ENCODE data around the gene MUC3A. TPM values are rescaled to one million over a fixed set of nuclear protein-coding genes. Genes with fewer than 3 reads are reported as not detected.

MUC3A gene
- total RNA-seq, 1 experiment from 2014 or later, result 29.2 TPM

GRCh38 chr7:100963386-100963785 is 14.1 kb downstream of the MUC3A start:
- Mint-ChIP-seq H3K27me3 (ENCODE audit: low read depth) (peaks cover 49% of the 10 kb centered on the region), H3K27ac (no peak overlapping the region), H3K9me3 (no peaks in the 10 kb centered on the region; a peak in 1 of 5 replicates), H3K36me3 (ENCODE audit: insufficient read depth in 1 of 3, low read depth in 3 of 3) (peaks cover 0 to 8% (median 0%) of the 10 kb centered on the region in 3 experiments; a peak in 2 of 7 replicates), H3K4me3 (peak overlapping the region in 1 of 2 experiments; percentile 55; a peak in 1 of 5 replicates), H3K4me1 (peaks cover 26 to 29% of the 10 kb centered on the region in 2 experiments)
- H3K79me2 ChIP-seq (ENCODE audit: insufficient read depth, low read length), result no peaks in the 10 kb centered on the region
- no peak for TF ChIP-seq CTCF (conservative IDR thresholded peaks at IDR 0.05)
- H3K56ac ChIP-seq (ENCODE audit: insufficient read length, low read depth, low read length), result no peak overlapping the region
- H4K91ac ChIP-seq (ENCODE audit: insufficient read length, low read depth, low read length), result no peak overlapping the region
- no peak overlapping the region for H2BK120ac ChIP-seq (ENCODE audit: low read depth, low read length, poor library complexity, severe bottlenecking)
- no peak overlapping the region for H3K18ac ChIP-seq (ENCODE audit: insufficient read length, low read depth, low read length)
- no peak overlapping the region for H2BK20ac ChIP-seq (ENCODE audit: low read depth, low read length, poor library complexity, severe bottlenecking)
- H3T11ph ChIP-seq (ENCODE audit: low read length), result no peak overlapping the region
- H2BK5ac ChIP-seq (ENCODE audit: insufficient read length, low read length), result no peak overlapping the region
- H2AFZ ChIP-seq (ENCODE audit: low read length), result no peak overlapping the region
- no peak overlapping the region for H3K23ac ChIP-seq (ENCODE audit: insufficient read length, low read depth, low read length)
- H2BK12ac ChIP-seq (ENCODE audit: insufficient read length, low read depth, low read length), result no peak overlapping the region
- no peak overlapping the region for H3K27ac ChIP-seq (ENCODE audit: insufficient read length, low read depth, low read length)
- DNase-seq, result no peak
- peaks cover 5% of the 10 kb centered on the region; the same call in 1 of the 2 replicates for H3K4me1 ChIP-seq (ENCODE audit: insufficient read depth, low read length)
- no peak overlapping the region for H3K4me2 ChIP-seq (ENCODE audit: insufficient read depth, insufficient read length, low read length)
- no peak overlapping the region for H2AK5ac ChIP-seq (ENCODE audit: insufficient read length, low read length)
- WGBS (ENCODE audit: extremely low coverage, insufficient read length, low lambda C conversion rate), result no CpG with 5 or more reads among the region's 12 CpGs
- no peak overlapping the region for H3K4ac ChIP-seq (ENCODE audit: low read depth, low read length)
- H3K79me1 ChIP-seq (ENCODE audit: insufficient read depth, low read depth, low read length, poor library complexity, severe bottlenecking), result no peaks in the 10 kb centered on the region
- H4K8ac ChIP-seq (replicated peaks; ENCODE audit: insufficient read length, low read depth, low read length), result no peak overlapping the region
- H3K9me3 ChIP-seq (ENCODE audit: control insufficient read depth, low read depth, low read length), result no peaks in the 10 kb centered on the region
- H3K27me3 ChIP-seq (ENCODE audit: insufficient read depth, low read length), result peaks cover 6% of the 10 kb centered on the region; the same call in 1 of the 2 replicates
- no peaks in the 10 kb centered on the region for H4K20me1 ChIP-seq (ENCODE audit: control insufficient read depth, insufficient read depth, insufficient read length)
- no peak overlapping the region for H3K9ac ChIP-seq (ENCODE audit: extremely low read depth, insufficient read length, low read length)
- no peak overlapping the region for H3K14ac ChIP-seq (ENCODE audit: insufficient read depth, low read length)
- no peak overlapping the region for H2BK15ac ChIP-seq (ENCODE audit: low read depth, low read length)
- H4K5ac ChIP-seq (ENCODE audit: insufficient read length, low read depth, low read length), result no peak overlapping the region
- H3K23me2 ChIP-seq (ENCODE audit: insufficient read length, low read depth, low read length, poor library complexity, severe bottlenecking), result peaks cover 12% of the 10 kb centered on the region

All from H9 (cell line).